Duodenal mucosa (tissue), 2 donors: ENCODE measurements around the gene SRCIN1.

ENCODE experiments used
- H3K27ac ChIP-seq: one replicate; pipeline ENCODE4 v1.7.0; 2013; ENCODE audit warnings: low read depth, low read length
- H3K27me3 ChIP-seq, 2 donors: one replicate each; pipeline ENCODE4 v1.7.0; 2013; ENCODE audit warnings: low read length in 2 of 2, control low read depth in 1 of 2; ENCODE audit not compliant: insufficient read depth in 2 of 2, control insufficient read depth in 1 of 2
- H3K36me3 ChIP-seq, 2 donors: one replicate each; pipeline ENCODE4 v1.7.0; 2013; ENCODE audit warnings: low read length in 2 of 2, control low read depth in 1 of 2; ENCODE audit not compliant: insufficient read depth in 2 of 2, control insufficient read depth in 1 of 2
- H3K4me1 ChIP-seq, 2 donors: one replicate each; pipeline ENCODE4 v1.7.0; 2013; ENCODE audit warnings: low read length in 2 of 2, control low read depth in 1 of 2; ENCODE audit not compliant: insufficient read depth in 2 of 2, control insufficient read depth in 1 of 2
- H3K4me3 ChIP-seq, 2 donors: one replicate each; pipeline ENCODE4 v1.7.0; 2013; ENCODE audit warnings: low read length in 2 of 2, low read depth in 1 of 2
- H3K9ac ChIP-seq, 2 donors: one replicate each; pipeline ENCODE4 v1.7.0; 2013; ENCODE audit warnings: low read length in 2 of 2, low read depth in 1 of 2
- H3K9me3 ChIP-seq, 2 donors: one replicate each; pipeline ENCODE4 v1.7.0; 2013; ENCODE audit warnings: low read length in 2 of 2, control low read depth in 1 of 2; ENCODE audit not compliant: control insufficient read depth in 1 of 2

SRCIN1 gene

DNA sequence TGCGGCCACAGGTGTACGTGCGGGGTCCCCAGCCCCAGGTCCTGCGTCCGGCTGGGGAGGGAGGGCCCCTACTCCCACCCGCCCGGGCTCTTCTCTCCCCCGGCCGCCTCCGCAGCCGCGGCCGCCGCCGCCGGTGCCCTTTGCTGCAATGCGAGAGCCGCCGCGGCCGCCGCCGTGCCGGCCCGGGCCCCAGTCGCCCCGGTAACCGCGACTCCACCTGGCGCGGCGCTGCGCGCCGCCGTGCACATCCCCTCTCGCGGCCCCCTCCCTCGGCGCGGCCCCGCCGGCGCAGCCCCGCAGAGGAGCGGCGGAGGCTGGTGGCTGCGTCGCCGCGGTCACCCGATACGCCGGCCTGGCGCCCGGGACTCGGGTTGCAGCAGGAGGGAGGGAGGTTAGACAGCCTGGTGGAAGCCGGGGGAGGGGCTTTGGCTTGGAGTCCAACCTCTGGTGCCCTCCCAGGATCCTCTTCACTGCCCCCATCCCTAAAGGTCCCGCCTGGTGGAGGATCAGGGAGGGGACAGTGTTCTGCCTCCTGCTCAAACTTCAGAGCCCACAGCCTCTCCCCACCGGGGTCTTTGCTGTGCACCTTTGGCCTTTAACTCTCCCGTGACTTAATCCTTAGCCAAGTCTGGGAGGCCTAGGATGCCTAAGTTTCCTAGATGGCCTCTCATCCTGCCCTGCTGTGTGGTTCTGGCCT lies 32.9 kb downstream of the SRCIN1 start:
- H3K4me1 ChIP-seq, result no peaks in the 10 kb centered on the region
- H3K36me3 ChIP-seq, result no peaks in the 10 kb centered on the region
- H3K9ac ChIP-seq, result no peak overlapping the region
- H3K27me3 ChIP-seq, result peaks cover 64 to 68% of the 10 kb centered on the region in 2 donors
- H3K9me3 ChIP-seq, result no peaks in the 10 kb centered on the region
- no peak overlapping the region for H3K4me3 ChIP-seq
- H3K27ac ChIP-seq, result no peak overlapping the region

DNA sequence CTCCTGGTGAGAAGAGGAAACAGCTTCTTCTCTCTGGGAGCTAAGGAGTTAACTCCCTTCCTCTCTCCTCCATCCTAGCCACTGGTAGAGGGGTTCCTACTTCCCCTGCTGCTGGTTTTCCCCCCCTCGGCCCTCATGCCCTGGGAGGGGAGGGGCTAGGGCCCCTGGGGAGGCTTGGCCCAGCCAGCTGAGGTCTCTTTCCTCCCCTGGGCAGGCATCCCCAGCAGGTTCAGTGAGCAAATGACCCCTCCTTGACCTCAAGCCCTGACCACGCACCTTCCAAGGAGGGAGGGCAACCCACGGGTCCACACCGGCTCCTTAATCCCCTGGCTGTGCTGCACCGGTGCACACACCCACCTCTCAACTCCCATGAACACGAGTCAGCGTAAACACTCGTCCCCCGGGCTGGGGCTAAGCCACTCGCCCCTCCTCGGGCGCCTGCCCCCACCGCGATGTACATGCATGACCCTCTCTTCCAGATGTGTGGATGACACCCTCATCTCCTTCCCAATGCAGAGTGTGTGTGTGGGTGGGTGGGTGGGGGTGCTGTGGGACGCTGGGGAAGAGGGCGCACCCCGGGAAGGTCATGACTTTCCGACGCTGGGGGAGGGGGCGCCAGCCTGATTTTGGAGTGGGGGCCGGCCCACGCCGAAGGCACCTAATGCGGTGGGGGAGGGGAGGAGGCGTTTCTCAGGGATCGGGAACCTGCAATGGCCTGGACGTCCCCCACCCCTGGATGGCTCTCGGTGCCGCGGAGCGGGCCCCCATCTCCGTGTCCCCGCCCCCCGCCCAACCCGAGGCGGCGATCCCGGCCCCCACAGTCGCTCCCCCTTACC lies 33.7 kb downstream of the SRCIN1 start:
- no peak overlapping the region for H3K27ac ChIP-seq
- H3K9ac ChIP-seq, result no peak overlapping the region
- H3K4me3 ChIP-seq, result no peak overlapping the region
- H3K36me3 ChIP-seq, result no peaks in the 10 kb centered on the region
- peaks cover 62 to 68% of the 10 kb centered on the region in 2 donors for H3K27me3 ChIP-seq
- no peaks in the 10 kb centered on the region for H3K4me1 ChIP-seq
- H3K9me3 ChIP-seq, result no peaks in the 10 kb centered on the region

DNA sequence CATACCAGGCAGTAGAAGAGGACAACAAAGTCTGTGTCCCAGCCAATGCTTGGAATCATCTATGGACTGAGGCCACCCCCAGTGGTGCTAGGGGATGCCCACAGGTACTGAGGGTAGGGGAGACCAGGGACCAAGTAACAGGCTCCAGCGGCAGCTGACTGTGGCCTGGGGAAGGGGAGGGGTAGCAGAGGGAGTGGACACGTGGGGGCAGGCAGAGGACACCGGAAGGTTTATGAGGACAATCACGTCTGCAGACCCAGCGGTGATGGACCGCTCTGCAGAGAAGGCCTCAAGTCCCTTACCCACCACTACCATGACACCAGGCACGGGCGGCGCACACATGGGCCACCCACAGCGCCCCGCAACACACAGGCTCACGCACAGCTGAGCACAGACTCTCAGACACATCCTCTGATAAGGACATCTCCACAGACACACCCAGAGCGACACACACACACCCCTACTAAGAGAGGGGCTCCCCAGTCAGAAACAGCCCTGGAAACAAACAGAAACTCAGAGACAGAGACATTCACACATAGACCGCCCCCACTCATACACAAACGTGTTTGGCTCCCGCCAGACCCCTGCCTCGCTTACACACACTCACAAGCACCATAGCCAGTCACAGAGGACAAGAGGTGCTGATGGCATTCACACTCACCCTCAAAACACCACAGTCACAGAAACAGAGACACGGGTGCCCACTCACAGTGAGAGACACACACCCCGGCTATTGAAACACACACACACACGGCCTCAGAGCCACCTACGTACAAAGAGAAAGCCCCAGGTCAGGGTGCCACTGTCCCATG lies 35.8 kb downstream of the SRCIN1 start:
- H3K27me3 ChIP-seq, result peaks cover 65 to 67% of the 10 kb centered on the region in 2 donors
- H3K36me3 ChIP-seq, result no peaks in the 10 kb centered on the region
- no peak overlapping the region for H3K27ac ChIP-seq
- no peak overlapping the region for H3K4me3 ChIP-seq
- H3K9ac ChIP-seq, result no peak overlapping the region
- H3K4me1 ChIP-seq, result no peaks in the 10 kb centered on the region
- H3K9me3 ChIP-seq, result no peaks in the 10 kb centered on the region

DNA sequence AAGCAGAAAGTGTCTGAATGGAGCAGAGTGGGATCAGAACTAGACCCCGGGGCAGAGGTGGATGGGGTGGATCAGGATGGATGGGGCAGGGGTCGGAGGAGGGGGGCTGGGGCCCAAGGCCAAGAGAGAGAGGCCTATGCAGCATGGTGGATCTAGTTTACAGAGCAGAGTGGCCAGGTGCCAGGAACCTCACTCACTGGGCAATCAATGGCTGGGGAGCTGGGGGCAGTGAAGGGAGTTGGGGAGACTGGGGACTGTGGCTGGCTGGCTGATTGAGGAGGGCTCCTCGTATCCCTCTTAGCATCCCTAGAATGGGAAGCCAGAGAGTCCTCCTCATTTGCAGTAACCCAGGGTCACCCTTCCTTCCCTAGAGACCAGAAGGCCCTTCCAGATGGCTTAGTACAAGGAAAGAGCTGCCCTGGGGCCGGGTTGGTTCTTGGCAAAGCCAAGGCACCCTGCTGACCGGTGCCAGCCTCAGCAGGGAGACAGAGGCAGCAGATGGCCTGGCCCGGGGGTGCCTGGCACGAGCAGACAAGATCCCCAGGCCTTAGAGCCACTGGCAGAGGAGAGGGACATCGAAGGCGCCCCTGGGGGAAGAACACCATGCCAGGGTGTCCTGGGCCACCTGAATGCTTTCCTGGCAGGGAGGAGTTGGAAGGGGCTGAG lies 36.8 kb downstream of the SRCIN1 start:
- Histone ChIP-seq H3K36me3 (no peaks in the 10 kb centered on the region), H3K9me3 (no peaks in the 10 kb centered on the region), H3K4me1 (no peaks in the 10 kb centered on the region), H3K4me3 (no peak overlapping the region), H3K9ac (no peak overlapping the region), H3K27ac (no peak overlapping the region), H3K27me3 (peaks cover 68 to 69% of the 10 kb centered on the region in 2 donors)

DNA sequence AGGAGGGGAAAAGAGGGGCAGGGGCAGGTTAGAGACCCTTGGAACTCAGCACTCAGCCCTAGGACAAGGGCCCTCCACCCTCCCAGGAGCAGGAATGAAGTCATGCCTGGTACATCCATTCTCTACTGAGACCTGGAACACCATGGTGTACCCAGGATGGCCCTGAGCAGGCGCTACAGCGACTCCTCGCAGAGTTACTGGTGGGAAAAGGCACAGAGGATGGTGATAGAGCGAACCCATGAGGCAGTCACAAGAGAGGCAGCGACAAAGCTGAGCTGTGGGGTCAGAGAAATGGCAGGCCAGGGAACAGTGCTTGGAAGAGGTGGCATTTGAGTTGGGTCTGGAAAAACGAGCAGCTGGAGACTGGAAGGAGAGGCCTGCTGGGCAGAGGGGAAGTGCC lies 37.5 kb downstream of the SRCIN1 start:
- Histone ChIP-seq H3K27me3 (peaks cover 63 to 68% of the 10 kb centered on the region in 2 donors), H3K4me1 (no peaks in the 10 kb centered on the region), H3K9me3 (no peaks in the 10 kb centered on the region), H3K9ac (no peak overlapping the region), H3K27ac (no peak overlapping the region), H3K4me3 (no peak overlapping the region), H3K36me3 (no peaks in the 10 kb centered on the region)

DNA sequence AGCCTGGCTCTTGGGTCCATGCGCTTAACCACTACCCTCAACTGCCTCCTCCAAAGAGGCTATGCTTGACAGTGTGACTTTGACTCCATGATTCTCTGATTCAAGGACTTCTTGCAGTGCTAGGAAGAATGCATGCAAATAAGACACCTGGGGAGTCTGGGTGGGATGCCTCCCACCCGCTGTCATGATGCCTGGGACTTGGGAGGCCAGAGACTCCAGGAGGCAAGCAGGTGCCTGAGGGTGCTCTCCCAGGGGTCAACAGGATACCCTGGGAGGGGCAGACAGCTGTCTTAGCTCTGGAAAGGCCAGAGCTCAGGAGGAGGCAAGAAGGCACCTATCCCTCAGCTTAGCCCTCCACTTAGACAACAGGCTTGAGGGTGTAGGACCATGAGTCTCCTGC lies 38.4 kb downstream of the SRCIN1 start:
- Histone ChIP-seq H3K36me3 (no peaks in the 10 kb centered on the region), H3K27ac (no peak overlapping the region), H3K4me1 (no peaks in the 10 kb centered on the region), H3K4me3 (no peak overlapping the region), H3K27me3 (peaks cover 64 to 71% of the 10 kb centered on the region in 2 donors), H3K9me3 (no peaks in the 10 kb centered on the region), H3K9ac (no peak overlapping the region)

DNA sequence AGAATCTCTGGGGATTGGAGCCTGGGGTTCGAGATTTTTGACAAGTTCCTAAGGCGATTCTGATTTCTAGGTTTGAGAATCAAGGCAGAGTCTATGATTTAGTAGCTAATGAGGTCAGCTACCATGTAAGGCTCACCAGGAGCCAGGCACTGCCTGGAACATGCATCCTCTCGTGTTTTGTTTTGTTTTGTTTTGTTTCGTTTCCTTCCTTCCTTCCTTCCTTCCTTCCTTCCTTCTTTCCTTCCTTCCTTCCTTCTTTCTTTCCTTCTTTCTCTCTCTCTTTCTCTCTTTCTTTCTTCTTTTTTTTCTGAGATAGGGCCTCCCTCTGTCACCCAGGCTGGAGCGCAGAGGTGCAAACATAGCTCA lies 39.1 kb downstream of the SRCIN1 start:
- H3K9me3 ChIP-seq, result no peaks in the 10 kb centered on the region
- H3K4me3 ChIP-seq, result no peak overlapping the region
- no peak overlapping the region for H3K27ac ChIP-seq
- no peak overlapping the region for H3K9ac ChIP-seq
- H3K4me1 ChIP-seq, result no peaks in the 10 kb centered on the region
- H3K36me3 ChIP-seq, result no peaks in the 10 kb centered on the region
- H3K27me3 ChIP-seq, result peaks cover 62 to 73% of the 10 kb centered on the region in 2 donors

DNA sequence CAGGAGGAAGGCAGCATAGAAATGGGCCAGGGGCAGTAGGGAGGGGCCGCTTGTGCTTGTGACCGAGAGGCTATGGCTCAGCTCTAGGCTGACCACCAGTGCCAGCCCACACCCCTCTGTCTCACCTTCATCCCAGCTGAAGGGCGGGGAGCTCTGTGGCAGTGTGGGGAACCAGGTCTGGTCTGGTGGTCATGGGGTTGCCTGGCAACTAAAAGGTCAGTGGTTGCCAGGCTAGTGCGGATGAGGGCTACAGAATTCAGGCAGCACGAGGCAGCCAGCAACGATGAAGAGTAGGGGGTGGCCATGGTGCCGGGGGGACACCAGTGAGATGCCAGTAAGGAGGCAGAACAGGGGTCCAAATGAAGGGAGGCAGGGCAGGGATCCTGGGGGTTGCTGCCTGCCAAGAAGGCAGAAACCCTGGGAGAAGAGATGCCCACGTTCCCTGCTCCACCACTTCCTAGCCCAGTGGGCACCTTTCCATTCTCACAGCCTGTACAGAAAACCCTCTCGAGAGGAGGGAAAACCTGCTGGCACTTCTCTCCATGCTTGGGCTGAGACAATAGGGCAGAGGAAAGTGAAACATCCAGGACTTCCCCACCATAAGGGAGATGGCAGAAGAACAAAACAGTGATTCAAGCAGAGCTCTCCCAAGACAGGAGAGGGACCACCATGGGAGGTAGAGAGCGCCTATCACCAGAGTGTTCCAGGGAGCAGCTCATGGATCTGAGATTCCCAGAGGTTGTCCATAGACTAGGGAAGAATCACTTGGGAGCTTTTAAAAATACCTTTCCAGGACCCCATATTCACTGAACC lies 39.7 kb downstream of the SRCIN1 start:
- no peaks in the 10 kb centered on the region for H3K4me1 ChIP-seq
- no peaks in the 10 kb centered on the region for H3K9me3 ChIP-seq
- H3K4me3 ChIP-seq, result no peak overlapping the region
- no peak overlapping the region for H3K27ac ChIP-seq
- H3K27me3 ChIP-seq, result peaks cover 61 to 73% of the 10 kb centered on the region in 2 donors
- H3K9ac ChIP-seq, result no peak overlapping the region
- no peaks in the 10 kb centered on the region for H3K36me3 ChIP-seq

DNA sequence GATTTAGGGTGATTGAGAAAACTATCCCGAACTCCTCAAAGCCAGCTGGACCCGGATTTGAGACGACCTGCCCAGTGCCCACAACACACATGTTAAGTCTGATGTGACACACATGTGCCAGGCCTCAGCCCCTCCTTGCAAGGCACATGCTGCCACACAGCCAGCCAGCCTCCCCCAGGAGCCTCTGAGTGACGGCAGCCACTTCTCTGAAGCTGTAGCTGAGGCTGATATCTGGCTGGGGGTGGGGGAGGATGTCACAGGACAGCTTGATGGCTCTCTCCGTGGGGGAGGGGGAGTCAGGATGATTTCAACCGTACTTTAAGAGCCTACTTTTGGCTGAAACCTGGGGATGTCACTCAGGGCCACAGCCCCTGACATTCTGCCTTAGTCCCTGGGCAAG lies 40.9 kb downstream of the SRCIN1 start:
- Histone ChIP-seq H3K36me3 (no peaks in the 10 kb centered on the region), H3K4me3 (no peak overlapping the region), H3K27ac (no peak overlapping the region), H3K4me1 (peaks cover 4 to 6% of the 10 kb centered on the region in 2 donors), H3K9ac (no peak overlapping the region), H3K27me3 (peaks cover 68 to 74% of the 10 kb centered on the region in 2 donors), H3K9me3 (no peaks in the 10 kb centered on the region)
